ENCODE data around the gene STPG4.
A peak's percentile ranks its signal among the peaks of the same experiment; 100 is the strongest.

STPG4 gene

DNA sequence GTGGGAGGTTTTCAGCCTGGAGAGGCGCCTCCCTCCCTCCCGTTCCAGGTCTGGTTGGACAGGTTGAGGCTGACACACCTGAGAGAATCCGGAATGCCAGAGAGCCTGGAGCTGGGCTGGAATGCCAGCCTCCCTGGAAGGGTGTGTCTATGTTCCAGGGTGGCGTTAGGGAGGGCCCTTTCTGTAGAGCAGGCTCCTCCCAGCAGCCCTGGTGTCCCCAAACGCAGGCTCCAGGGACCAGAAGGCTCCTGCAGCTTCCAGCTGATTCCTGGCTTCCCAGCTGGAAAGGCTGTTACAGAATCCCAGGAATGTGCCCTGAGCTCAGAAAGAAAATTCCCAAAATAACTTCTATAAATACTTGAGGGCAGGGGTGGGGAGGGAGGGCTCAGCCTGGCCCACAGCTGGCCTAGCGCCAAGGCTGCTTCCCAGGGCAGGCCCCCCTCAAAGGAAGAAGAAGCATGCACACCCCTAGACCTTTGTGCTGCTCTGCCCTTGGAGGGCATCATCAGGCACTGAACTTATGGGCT, 85.4 kb downstream of the STPG4 start:
- DNase-seq = peak; percentile 46

DNA sequence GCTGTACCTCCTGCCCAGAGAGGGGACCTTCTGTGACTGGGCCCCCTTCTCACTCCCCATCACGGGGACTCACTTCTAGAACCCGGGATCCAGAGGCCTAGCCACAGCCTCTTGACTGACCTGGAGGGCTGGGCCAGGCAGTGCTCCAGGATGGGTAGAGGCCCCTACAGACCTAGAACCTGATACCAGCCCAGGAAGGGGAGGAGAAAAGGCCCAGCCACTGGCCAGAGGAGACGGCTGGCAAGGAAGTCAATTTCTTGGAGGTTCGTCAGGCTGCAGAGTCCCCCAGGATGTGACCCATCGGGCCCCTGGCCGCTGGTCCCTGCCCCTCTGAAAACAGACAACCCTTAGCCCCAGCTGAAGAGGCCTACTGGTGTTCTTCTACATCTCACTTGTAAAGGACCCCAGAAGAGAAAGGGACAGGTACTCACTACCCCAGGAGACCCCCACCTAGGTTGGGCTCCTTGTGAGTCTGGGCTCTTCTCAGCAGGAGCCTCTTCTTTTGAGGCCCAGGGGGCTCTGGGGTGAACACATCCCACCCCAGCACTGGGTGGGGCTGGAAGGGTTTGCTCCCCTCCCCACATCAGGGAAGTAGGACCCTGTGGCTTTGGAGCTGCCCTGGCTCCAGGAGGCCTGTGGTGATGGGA, 86.0 kb downstream of the STPG4 start:
- DNase-seq = no peak

DNA sequence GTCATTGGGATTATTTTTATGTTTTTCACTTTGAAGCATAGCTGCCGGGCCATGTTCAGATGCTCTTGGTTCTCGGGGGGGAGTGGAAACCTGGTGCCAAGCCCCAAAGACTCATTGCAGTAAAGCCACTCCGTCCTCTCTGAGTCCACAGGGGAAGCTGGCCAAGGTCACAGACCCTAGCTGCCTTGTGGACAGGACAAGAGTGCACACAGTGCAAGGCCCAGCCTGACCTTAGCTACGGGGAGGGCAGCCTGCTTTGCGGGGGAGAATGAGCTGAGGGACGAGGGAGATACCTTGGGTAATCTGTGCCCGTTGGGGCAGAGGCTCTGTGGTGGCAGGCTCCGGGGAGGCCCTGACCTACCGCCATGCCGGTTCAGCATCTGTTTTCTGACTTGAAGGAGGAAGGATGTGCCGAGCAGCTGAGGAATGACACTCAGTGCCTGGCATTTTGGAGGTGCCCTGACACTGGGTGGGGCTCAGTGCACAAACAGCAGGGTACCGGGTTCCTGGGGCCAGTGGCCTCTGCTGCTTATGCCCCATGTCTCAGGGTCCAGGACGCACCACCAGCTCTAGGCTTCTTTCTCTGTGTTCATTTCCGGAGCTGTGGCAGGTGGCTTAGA, 87.2 kb downstream of the STPG4 start:
- DNase-seq = no peak

DNA sequence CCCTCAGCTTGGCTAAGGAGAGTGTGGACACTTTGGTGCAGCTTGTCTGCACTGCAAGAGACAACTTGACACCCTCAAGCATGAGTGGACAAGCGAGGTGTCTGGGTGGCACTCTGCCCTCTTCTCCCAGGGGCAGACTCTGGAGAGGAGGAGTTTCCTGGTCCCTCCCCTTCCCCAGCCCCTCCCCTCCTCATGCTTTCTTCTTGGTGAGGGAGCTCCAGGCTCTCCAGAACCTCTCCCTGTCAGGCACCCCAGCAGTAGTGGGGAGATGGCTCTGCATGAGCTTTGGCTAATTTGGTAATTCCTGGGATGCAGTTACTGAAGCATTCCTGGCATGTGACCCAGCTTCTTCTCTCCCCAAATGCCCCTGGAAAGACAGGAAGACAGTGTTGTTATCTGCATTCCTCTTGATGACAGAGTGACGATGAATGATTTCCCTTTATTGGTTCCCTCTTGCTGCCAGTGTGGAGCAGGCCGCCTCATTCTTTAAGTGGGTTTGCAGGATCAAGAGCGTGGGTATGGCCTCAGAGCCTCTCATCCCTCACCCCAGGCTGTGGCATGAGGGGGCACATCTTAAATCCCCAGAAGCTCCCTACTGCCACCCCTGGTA, 89.2 kb downstream of the STPG4 start:
- DNase-seq = no peak

DNA sequence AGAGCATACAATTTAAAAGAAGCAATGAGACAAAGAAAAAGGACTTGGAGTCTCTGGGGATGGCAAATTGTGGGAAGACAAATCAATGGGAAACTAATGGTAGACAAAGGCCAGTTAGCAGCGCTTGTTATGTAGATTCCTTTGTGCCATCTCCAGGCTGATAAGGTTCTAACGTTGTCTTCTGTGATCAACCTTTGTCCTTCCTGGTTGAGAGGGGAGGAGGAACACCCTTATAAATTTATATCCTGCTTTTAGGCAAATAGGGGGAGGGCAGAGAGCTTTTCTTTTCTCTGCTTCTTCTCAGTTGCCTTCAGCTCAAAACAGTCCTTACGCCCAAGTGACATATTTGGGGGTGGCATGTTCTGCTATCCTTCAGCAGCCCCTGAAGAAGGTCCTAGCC, 89.8 kb downstream of the STPG4 start:
- no peak for DNase-seq

DNA sequence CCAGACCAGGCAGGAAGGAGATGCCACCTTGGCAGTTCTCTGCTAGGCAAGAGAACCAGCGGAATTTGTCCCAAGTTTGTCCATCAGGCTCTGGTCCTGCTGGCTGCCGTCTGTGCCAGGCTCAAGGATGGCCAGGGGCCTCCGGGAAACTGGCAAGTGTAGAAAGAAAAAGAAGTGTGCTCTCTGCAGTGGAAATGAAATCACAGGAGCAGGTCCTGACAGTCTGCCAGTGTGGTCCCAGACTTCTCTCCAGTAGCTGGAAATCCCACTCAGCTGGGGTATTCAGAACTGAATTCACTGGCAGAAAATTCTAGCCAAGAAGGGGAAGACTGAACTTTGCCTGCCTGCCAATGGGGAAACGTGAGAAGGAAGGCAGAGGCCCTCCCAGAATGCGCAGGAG, 91.0 kb downstream of the STPG4 start:
- DNase-seq = no peak

DNA sequence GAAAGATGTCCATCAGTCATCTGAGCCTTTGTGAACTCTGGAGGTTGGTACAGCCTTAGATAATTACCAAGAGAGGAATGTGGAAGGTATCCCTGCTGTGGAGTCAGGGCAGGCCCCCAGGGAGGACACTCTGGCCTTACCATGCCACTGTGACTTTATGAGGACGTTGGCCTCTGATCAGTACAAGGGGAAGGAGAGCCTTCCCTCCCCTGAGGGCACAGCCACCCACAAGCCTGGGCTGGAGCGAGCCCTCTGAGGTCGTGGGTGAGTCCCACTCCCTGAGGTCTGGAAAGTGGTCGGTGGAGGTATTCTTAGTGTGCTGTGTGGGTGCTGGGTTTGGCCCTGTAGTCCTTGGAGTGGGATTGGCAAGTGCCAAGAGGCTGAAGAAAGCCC, 91.6 kb downstream of the STPG4 start:
- no peak for DNase-seq

DNA sequence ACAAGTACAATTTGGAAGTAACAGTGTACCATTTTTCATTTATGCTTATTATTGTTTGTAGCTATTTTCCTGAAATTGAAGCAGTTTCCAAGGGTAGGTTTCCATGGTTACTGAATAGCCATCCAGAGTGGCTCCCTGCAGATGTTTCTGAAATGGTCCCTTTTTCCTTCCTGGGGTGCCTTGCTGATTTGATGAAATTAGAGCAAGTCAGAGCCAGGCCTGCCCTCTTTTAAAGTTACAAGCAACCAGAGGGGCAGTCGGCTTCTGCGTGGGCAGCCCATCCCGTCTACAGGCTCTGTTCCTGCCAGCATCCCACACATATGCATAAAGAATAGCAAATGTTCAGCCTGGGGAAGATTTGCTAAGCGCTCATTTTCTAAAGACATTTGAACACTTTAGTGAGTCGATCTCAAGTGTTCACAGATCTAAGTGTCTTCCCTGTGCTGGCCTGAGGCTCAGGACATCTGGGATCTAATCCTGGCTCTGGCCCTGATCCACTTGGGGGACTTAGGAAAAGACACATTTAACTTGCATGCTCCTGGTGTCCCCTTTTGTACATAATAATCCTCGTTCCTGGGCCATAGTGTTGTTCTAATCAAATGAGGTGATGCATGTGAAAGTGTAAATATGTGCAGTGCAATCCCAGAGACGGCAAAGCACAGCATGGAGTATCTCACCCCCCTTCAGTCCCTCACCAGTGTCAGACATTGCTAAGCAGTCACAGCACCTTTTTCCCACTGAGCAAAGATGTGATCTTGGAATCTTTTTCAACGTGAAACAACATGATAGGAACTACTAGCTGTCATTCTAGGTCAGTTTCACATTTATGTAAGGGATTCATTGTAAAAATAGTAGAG, 92.2 kb downstream of the STPG4 start:
- no peak for DNase-seq

DNA sequence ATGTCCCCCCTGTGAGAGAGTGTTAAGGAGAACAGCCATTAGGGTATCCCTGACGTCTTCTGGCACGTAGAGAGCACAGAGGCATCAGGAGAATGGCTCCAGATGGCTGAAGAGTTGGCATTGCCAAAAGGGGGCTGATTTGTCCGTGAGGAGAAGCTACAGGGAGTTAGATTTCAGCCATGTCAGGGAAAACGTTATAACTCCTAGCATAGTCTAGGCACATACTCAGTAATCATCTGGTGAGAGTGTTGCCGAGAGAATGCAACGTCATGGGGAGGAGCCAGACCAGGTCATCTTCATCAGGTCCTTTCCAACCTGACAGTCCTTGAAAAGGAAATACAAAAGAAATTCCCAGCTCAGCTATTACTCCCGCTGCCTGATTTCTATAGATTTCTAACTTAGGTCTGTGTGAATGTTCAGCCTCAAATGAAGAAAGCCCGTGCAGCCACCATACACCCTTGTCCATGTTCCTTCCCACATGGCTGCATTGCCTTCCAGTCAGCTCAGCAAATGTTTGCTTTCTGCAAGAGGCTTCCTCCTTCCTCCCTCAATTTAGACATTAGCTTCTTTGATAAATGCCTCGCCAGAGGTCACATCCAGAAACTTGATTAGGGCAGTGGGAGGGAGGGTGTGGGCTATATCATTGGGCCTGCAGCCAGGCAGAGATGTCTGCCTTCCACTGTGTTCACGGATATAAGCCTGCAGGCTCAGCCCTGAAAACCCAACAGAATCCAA, 93.0 kb downstream of the STPG4 start:
- no peak for DNase-seq

DNA sequence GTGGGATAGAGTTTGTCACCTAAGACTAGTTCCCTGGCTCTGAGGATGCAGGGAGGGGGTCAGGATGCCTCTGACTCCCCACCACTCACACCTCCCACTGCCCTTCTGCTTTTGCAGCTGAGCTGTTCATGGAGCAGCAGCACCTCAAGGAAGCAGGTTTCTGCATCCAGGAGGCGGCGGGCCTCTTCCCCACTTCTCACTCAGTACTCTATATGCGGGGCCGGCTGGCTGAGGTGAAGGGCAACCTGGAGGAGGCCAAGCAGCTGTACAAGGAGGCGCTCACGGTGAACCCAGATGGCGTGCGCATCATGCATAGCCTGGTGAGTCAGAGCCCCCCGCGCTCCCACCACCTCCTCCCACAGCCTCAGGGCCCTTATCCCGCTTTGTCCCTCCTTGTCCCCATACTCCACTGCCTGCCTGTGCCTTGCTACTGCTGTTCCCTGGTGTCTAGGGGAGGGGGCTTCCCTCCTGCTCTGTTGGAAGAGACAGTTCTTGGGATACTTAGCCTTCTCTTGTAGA, 94.4 kb downstream of the STPG4 start:
- DNase-seq = no peak

DNA sequence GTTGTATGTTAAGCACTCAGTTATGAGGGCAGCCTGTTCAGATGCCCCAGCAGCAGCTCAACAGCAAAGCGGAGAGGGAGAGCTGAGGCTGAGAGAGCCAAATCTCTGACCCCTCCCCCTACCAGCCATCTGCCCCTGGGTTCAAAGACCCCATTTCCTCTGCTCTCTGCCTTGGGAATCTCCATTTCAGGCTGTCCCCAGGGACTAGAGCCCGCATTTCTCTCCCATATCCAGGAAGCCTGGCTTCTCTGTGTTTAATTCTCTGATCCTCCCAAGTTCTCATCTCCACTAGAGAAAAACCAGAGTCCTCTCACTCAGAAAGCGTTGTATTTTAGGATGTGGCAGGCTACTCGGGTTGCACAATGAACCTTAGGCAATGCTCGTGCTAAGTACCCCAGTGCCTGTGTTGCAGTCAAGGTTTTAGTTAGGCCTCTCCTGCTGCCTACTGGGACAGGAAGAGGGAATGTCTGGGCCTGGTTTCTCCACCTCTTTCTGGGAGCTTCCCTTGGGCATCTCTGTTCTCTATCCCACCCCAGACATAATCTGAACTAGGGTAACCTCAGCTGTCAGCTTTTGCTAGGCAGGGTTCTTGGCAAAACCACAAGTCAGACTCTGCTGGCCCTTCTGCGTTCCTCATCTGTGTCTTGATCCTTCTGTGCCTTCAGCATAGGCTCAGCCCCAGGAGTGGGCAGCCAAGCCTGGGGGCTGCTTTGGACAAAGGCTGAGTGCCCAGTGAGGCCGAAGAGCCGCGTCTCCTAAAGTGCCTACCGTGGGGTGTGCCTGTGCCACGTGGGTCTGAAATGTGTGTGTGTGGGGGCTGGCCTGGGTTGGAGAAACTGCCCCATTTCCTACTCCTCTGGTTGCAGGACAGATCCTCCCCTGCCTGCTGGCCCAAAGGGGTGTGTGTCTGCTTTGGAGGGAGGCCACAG, 96.8 kb downstream of the STPG4 start:
- DNase-seq = no peak

DNA sequence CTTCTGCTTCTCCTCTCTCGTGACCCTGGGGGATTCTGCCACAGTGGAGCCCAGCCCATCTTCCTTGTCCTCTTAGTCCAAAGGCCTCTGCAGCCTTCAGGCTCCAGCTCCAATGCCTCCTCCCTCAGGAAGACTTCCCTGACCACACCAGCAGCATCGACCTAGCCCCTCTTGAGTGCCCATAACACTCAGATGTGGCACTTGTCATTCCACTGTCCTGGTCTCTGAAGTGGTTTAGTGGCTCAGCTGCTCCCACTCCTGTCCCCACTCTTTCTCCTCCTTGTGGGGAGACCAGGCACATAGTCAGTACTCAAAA, 97.5 kb downstream of the STPG4 start:
- DNase-seq = no peak

DNA sequence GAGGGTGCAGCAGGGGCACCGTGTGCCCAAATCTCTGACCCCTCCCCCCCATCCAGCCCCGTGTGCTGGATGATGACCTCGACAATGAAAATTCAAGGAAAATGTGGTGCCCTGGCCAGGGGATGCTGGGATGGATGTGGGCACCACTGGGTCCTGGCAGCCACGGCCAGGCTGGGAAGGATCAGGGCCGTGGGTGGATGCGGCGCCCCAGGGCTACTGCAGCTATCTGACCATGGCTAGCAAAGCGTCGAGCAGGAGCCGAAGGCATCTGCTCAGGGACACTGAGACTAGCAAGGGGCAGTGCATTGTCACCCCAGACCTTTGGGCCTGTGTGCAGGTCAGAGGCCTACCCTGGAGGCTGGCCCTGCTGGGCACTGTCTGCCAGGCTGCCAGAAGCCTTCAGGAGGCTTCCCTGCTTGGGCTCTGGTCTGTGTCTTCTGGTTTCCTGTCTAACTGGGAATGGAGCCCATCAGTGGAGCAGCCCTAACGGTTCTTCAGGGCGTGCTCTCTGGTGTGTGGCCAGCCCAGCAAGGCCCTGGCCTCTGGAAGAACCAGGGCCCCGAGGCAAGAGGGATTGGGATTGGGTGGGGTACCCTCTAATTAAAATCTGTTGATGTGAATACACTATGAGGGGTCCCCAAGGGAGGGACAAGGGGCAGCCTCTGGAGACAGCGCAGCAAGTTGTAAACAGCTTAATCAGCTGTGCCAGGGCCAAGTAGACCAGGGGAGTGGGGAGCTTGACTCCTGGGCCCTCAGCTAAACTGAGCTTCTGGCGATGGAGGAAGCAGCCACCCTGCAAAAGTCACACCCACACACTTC, 98.0 kb downstream of the STPG4 start:
- no peak for DNase-seq

DNA sequence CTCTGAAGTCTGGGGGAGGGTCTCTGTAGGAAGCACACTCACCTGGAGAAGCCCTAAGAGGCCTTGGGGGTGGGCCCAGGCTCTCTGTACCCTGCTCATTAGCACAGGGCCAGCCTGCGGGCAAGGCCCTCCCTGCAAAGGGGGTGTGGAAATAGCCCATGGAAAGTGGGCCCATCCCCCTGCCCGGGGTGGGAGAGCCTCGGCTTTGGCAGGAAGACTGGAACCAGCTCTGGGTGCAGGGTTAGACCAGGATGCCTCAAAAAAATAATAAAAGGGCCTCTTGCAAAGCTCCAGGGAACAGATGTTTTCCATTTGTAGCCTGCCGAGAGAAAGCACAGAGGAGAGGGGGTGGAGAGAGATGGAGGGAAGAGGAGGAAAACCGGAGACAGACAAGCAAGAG, 98.7 kb downstream of the STPG4 start:
- DNase-seq = no peak

DNA sequence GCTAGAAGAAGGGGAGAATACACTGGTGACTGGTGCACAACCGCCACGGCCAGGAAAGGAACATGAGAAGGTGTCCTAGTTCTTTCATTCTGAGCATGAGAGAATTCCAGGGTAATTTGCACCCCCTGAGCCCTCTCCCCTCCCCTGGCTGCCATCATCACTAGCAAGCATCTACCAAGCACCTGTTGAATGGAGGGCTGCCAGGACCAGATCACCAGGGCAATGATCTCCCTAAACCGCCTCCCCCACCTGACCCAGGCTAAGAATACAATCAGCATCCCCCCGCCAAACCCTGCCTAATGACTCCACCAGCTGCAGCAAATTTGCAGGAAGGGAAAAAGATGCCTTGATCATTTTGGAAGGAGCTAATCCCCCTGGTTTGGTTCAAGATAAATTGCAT, 100.2 kb downstream of the STPG4 start:
- DNase-seq = no peak

DNA sequence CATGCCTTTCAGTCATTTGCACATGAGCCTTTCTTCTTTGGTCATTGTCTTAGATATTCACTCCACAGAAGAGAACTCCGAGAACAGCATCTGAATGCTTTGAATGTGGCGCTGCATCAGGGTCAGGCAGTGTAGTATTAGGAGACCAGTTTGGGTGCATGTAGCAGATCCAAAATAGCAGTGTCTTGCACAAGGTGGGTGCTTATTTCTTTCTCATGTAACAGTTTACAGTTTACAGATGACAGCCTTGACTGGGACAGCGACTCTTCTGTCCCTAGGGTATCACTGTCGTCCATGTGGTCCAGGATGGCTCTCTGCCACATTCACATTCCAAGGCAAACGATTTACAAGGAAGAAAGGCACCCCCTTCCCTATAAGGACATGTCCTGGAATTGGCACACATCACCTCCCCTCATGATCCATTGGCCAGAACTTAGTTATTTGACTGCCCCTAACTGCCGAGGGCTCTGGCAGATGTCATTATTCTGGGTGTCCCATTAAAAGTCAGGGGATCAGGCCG, 101.0 kb downstream of the STPG4 start:
- no peak for DNase-seq

DNA sequence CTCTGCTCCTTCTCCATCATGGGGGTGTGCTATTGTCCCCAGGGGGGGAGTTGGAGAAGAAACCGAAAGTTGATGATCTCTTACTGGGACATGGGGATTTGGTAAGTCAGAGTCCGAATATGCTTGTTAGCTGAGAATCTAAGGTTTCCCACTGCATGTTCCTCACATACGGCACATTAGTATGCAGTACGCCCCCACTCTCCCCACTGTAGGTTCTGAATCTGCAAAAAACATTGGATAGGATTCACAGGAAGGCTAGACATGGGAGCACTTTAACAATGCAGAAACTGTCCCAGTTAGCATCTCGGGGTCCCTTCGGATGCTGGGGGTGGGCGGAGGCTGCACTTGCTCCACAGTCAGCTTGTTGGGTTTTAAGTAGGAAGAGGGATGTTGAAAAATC, 102.3 kb downstream of the STPG4 start:
- no peak for DNase-seq

DNA sequence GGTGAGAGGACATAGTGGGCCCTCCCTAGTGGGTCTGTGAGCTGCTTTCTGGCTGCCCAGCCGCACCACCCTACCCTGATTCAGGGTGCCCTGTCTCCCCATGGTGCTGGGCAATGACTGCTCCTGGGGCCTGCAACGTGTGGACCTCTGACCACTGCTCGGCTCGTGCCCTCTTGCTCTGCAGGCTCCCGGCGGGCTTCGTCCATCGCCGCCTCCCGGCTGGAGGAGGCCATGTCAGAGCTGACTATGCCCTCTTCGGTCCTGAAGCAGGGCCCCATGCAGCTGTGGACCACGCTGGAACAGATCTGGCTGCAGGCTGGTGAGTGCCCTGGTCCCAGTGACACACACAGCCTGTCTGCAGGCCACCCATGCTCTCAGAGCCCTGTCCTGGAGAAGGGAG, 103.5 kb downstream of the STPG4 start:
- no peak for DNase-seq

DNA sequence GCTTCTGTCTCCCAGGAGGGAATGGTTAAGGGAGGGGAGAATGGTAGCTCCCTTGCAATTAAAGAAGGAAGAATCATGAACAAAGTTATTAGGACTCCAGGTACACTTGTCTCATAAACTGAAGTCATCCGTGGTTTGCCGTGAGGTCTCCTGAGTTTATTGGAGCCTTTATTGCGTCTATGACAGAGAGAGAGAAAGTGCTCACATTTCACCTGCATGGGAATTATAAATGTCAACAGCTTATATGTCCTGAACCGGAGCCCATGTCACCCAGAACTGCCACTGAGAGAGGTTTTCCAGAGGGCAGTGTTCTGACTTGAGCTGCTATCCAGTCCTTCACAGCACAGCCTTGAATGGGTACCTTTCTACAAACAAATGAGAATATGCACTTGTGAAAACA, 104.3 kb downstream of the STPG4 start:
- no peak for DNase-seq

DNA sequence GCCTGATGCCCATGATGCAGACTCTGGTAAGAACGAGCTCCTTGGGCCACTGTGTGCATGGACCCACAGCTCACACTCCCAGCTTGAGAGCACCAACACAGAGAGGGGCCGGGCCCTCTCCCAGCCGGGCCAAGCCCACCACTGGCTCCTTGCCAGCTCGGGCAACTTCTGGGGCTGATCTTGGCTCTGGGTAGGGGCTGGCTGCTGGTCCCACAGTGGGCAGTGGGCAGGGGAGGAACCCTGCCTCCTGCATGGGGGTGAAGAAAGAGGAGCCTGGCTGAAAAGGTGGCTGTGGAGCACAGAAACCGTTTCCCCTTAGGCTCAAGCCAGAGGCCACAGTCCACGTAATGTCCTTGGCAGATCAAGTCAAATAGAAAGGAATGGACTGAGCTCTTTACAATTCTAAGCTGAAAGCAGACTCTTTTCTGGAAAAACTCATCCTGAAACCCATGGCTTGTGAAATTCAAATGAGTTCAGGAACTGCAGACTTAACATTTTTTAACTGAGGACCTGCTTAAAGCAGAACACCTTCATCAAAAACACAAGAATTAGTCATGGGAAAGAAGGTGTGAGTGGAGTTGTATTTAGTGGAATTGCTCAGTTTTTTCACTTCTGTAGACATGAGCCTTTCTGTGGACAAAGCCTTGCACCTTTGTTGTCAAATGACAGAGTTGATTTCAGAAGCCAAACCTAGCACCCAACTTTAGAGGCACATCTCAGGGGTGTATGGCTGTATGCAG, 104.9 kb downstream of the STPG4 start:
- DNase-seq = no peak

Measured in NCI-H510A (cell line).